ENCODE measurements around the gene ICE1.
"Not testable (repeated sequence)": the region's sequence is repeated elsewhere in the genome, so short reads cannot be mapped to it uniquely, and the experiment has no call there.

The ICE1 gene

GRCh38 chr5:5437227-5438172, 15.0 kb downstream of the ICE1 start:
- H3K4me3 ChIP-seq (ENCODE audit: low read depth, low read length): no peak overlapping the region

GRCh38 chr5:5451863-5452262, 29.4 kb downstream of the ICE1 start:
- no peak overlapping the region for H3K4me3 ChIP-seq (ENCODE audit: low read depth, low read length)

GRCh38 chr5:5453131-5453530, 30.7 kb downstream of the ICE1 start:
- H3K4me3 ChIP-seq (ENCODE audit: low read depth, low read length): no peak overlapping the region

- H3K4me3 ChIP-seq (ENCODE audit: low read depth, low read length): no peak overlapping the region
Measured at GRCh38 chr5:5454391-5454790, 31.9 kb downstream of the ICE1 start.

GRCh38 chr5:5456858-5457257, 34.4 kb downstream of the ICE1 start:
- H3K4me3 ChIP-seq (ENCODE audit: low read depth, low read length): no peak overlapping the region

- no peak overlapping the region for H3K4me3 ChIP-seq (ENCODE audit: low read depth, low read length)
Measured at GRCh38 chr5:5460311-5460710, 37.8 kb downstream of the ICE1 start.

- H3K4me3 ChIP-seq (ENCODE audit: low read depth, low read length): no peak overlapping the region
Measured at GRCh38 chr5:5461012-5461411, 38.5 kb downstream of the ICE1 start.

- no peak overlapping the region for H3K4me3 ChIP-seq (ENCODE audit: low read depth, low read length)
Measured at GRCh38 chr5:5464036-5464715, 41.7 kb downstream of the ICE1 start.

- no peak overlapping the region for H3K4me3 ChIP-seq (ENCODE audit: low read depth, low read length)
Measured at GRCh38 chr5:5466227-5466626, 43.8 kb downstream of the ICE1 start.

- no peak overlapping the region for H3K4me3 ChIP-seq (ENCODE audit: low read depth, low read length)
Measured at GRCh38 chr5:5467737-5468136, 45.3 kb downstream of the ICE1 start.

GRCh38 chr5:5470933-5471332, 48.5 kb downstream of the ICE1 start:
- no peak overlapping the region for H3K4me3 ChIP-seq (ENCODE audit: low read depth, low read length)

- H3K4me3 ChIP-seq (ENCODE audit: low read depth, low read length): no peak overlapping the region
Measured at GRCh38 chr5:5473226-5473625, 50.7 kb downstream of the ICE1 start.

GRCh38 chr5:5474961-5475360, 52.5 kb downstream of the ICE1 start:
- H3K4me3 ChIP-seq (ENCODE audit: low read depth, low read length): no peak overlapping the region

- no peak overlapping the region for H3K4me3 ChIP-seq (ENCODE audit: low read depth, low read length)
Measured at GRCh38 chr5:5475975-5476374, 53.5 kb downstream of the ICE1 start.

- not testable (repeated sequence) for H3K4me3 ChIP-seq (ENCODE audit: low read depth, low read length)
Measured at GRCh38 chr5:5479578-5479977, 57.1 kb downstream of the ICE1 start.

- no peak overlapping the region for H3K4me3 ChIP-seq (ENCODE audit: low read depth, low read length)
Measured at GRCh38 chr5:5480481-5481111, 58.1 kb downstream of the ICE1 start.

- no peak overlapping the region for H3K4me3 ChIP-seq (ENCODE audit: low read depth, low read length)
Measured at GRCh38 chr5:5481206-5481605, 58.7 kb downstream of the ICE1 start.

- no peak overlapping the region for H3K4me3 ChIP-seq (ENCODE audit: low read depth, low read length)
Measured at GRCh38 chr5:5481633-5482032, 59.2 kb downstream of the ICE1 start.

GRCh38 chr5:5483350-5483749, 60.9 kb downstream of the ICE1 start:
- no peak overlapping the region for H3K4me3 ChIP-seq (ENCODE audit: low read depth, low read length)

- no peak overlapping the region for H3K4me3 ChIP-seq (ENCODE audit: low read depth, low read length)
Measured at GRCh38 chr5:5483880-5484598, 61.6 kb downstream of the ICE1 start.

GRCh38 chr5:5486122-5486521, 63.6 kb downstream of the ICE1 start:
- H3K4me3 ChIP-seq (ENCODE audit: low read depth, low read length): no peak overlapping the region
